Upper lobe of left lung (tissue), 4 donors: Measurements from ENCODE around the gene RFX2.

Experiments
- EP300 ChIP-seq, 4 donors: sonication (generic); formaldehyde crosslinking; IDR thresholded peaks; one replicate each; pipeline ENCODE4 v1.5.1; 2017; ENCODE audit warnings: antibody characterized with exemption in 4 of 4, control low read depth in 2 of 4
- POLR2AphosphoS5 ChIP-seq, 2 donors: sonication (generic); formaldehyde crosslinking; IDR thresholded peaks; one replicate each; pipeline ENCODE4 v1.5.1; 2017; ENCODE audit warnings: antibody characterized with exemption in 2 of 2
- TF ChIP-seq, protein P1 (sequence below), 6 experiments: fragments of 450-650 bp in 4 of 6; fragments of 200-600 bp in 2 of 6; sonication (generic) in 2 of 6; IDR thresholded peaks; one replicate each; pipeline ENCODE4 v1.5.1; 2016 to 2019; ENCODE audit warnings: antibody characterized with exemption in 6 of 6

DNA sequence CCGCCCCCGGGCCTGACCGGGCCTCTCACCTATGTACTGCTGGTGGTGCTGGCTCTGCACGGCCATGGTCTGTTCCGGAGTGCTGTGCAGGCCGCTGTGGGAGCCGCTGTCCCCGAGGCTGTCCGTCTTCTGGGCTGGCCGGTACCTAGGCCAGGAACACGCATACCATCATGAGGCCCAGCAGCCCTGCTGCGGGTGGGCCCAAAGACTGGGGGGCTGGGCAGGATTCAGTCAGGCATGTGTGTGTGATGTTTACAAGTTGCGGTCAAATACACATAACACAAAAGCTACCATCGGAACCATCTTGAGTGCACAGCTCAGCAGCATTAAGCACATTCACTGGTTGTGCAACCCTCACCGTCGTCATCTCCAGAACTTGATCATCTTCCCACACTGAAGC lies 100.2 kb downstream of the RFX2 start:
- no peak for TF ChIP-seq EP300 (IDR thresholded peaks at IDR 0.05)
- TF ChIP-seq, protein P1, sequence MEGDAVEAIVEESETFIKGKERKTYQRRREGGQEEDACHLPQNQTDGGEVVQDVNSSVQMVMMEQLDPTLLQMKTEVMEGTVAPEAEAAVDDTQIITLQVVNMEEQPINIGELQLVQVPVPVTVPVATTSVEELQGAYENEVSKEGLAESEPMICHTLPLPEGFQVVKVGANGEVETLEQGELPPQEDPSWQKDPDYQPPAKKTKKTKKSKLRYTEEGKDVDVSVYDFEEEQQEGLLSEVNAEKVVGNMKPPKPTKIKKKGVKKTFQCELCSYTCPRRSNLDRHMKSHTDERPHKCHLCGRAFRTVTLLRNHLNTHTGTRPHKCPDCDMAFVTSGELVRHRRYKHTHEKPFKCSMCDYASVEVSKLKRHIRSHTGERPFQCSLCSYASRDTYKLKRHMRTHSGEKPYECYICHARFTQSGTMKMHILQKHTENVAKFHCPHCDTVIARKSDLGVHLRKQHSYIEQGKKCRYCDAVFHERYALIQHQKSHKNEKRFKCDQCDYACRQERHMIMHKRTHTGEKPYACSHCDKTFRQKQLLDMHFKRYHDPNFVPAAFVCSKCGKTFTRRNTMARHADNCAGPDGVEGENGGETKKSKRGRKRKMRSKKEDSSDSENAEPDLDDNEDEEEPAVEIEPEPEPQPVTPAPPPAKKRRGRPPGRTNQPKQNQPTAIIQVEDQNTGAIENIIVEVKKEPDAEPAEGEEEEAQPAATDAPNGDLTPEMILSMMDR (IDR thresholded peaks at IDR 0.05), result no peak
- no peak for TF ChIP-seq POLR2AphosphoS5 (IDR thresholded peaks at IDR 0.05)
